GM21367 (cell line): ENCODE data around the gene KCNH4.

Experiments used
- ATAC-seq: cut with Tn5 transposase; IDR thresholded peaks from one replicate; pipeline ENCODE4 v1.9.1; 2021; ENCODE audit not compliant: unreplicated experiment

Gene KCNH4

DNA sequence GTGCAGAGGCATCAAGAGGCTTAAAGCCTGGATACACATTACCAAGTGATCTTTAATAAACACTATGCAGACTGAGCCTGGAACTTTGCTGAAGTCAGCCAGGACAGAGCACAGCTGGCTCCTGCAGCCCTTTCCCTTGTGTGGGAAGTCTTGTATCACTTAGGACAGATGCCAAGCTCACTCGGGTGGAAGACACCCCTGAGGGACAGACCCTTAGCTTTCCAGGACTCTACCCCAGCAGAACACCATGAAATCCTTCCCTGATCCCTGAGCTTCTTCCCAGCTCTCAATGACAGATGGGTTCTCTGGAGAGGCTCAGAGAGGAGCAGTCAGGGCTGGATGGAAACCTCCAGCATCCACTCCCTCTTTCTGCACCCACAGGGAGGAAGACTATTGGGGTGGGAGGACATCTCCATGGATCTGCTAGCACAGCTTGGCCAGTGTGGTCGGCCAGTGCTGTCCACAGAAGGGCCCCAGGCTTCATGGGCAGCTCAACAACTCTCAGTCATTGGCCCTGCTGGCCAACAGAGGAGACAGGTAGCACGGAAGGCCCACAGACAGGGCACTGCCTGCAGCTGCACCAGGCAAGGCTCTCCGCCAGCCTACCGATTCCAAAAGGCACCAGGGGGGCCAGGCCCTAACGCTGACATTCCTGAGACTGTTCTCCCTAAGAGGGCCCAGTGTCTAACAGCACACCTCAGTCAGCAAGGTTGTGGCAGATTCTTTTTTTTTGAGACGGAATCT lies 42.0 kb downstream of the KCNH4 start:
- no peak for ATAC-seq

DNA sequence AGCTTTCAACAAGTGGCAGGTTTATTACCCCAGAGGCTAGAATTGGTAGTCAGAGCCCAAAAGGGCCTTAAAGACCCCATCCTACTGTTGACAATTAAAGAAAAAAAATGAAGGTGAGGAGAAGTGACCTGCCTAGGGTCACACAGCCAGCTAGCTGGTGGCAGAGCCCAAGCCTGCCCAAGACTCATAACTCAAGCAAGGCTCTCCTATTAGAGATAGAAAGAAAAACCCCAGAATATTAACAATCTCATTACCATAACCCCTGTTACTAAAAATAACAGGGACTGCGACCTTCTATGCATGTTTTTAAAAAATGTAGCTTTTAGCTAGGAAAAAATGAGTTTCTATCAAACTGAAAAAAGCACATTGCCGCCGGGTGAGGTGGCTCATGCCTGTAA lies 44.3 kb downstream of the KCNH4 start:
- ATAC-seq = no peak

DNA sequence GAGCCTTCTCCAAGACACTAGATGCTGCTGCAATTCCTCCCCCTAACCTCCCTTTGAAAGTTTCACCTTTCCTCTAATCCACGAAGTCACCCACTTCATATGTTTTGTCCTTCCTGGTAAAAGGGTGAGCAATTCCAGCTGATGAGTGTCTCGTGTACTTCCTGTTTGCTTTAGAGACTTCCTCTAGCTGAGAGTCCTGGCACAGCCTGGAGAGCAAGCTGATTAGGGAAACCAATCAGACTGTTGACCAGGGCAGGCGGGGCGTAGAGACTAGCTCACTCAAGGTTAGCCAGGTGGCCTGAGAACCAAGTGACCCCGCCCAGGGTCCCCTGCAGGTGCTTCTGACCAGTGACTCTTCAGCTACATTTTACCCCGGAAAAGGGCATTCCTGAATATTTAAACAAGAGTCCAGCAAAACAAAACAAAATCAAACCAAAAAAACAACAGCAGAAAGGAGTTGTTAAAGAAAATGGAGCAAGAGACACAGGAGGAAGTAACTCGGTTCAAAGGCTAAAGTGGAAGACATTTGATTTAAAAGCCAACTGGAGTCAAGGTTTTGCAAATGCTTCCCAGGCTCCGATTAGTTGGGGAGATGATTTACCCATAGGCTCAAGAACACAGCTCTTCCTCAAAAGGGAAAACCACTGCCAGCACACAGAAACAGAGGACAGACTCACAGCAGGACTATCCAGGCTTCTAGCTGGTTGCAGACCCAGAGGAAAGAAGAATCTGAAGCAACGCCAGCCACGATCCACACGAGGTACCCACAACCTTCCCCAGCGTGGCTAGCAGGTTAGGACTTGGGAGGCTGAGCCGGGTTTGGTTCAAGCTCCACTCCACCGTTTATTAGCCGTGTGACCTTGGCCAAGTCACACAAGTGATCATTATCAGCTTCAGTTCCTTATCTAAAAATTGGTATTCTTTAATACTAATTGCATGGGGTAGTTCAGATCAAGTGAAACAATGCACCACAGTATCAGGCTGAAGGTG lies 45.0 kb downstream of the KCNH4 start:
- ATAC-seq = no peak

DNA sequence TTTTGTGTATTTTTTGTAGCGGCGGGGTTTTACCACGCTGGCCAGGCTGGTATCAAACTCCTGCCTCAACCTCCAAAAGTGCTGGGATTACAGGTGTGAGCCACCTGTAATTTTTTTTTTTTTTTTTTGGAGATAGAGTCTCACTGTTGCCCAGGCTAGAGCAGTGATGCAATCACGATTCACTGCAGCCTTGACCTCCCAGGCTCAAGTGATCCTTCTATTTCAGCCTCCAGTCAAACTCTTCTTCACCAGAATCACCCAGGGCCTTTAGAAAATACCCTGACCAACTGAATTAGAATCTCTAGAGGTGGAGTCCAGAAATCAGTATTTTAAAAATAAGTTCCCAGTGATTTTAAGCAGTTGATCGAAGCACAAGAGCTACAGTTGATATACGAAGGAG lies 45.8 kb downstream of the KCNH4 start:
- no peak for ATAC-seq

DNA sequence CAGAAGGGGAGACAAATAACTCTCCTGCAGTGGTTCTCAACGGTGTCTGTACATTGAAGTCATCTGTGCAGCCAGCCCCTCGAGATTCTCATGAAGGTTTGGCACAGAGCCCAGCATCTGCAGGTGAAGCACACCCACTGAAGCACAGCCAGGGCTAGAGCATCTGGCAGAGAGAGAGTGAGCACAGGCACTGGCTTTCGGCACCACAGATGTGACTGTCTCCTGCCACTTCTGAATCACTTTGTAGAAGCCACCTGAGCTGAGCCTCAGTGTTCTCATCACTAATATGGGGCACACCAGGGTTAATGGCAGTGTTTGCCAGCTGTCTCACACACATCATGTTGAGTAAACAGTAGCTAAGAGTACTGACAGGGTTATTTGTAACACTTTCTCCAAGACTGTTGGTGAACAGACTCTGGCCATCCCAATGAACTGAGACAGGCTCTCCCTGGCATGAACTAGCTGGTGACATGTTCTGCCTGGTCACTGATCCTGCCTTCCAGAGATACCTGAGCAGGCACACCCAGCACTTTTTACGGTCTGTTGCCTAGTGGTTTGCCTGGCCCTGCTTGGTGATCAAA lies 47.4 kb downstream of the KCNH4 start:
- ATAC-seq = no peak

DNA sequence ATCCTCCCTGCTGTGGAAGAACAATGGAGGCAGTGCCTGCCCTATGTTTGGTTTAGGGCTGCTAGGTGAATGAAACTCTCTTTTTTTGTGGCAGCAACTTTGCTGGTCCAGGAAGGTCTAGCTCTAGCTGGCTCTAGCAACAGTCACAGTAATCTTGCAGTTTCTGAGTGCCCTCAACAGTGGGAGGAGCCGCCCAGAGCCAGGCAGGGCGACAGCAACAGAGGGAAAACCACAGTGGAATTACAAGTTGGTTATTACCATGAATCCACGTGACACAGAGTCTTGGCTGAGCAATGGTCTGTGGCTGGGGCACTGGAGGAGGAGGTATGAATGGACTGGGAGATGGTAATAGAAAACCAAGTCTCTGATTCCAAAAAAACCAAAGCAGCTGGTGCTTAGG lies 48.0 kb downstream of the KCNH4 start:
- ATAC-seq = no peak

DNA sequence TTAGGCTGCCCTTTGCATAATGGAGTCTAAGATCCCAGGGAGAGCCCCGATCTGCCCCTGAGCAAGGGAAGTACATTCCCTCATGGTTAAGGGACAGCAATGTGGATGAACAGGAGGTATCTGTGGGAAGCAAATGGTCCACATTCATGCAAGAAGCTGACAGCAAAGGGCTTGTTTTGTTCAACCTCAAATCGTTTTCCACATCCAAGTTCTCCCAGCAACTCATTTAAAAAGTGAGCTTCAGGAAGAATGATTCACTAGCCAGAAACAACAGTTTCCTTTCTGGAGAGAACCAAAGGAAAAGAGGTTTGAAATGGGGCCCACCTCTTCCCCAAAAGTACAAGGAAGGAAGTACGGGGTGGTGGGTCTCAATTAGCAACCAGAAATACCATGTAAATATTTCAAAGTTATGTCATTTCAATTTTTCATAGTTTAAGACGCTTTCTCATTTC lies 48.9 kb downstream of the KCNH4 start:
- ATAC-seq = no peak

DNA sequence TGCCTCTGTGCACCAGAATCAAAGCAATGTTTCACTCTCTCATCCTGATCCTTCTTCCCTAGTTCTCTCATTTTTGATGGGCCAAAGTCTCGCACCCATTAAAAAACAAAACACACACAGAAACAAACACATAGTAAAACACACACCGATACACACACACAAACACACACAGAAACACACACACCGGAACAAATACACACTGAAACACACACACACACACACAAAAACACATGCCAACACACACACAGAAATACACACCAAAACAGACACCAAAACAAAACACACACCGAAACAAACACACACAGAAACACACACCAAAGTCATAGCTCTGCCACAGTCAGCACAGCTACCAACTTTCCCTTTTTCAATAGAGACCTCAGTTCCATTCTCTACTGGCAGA lies 49.7 kb downstream of the KCNH4 start:
- ATAC-seq = no peak

DNA sequence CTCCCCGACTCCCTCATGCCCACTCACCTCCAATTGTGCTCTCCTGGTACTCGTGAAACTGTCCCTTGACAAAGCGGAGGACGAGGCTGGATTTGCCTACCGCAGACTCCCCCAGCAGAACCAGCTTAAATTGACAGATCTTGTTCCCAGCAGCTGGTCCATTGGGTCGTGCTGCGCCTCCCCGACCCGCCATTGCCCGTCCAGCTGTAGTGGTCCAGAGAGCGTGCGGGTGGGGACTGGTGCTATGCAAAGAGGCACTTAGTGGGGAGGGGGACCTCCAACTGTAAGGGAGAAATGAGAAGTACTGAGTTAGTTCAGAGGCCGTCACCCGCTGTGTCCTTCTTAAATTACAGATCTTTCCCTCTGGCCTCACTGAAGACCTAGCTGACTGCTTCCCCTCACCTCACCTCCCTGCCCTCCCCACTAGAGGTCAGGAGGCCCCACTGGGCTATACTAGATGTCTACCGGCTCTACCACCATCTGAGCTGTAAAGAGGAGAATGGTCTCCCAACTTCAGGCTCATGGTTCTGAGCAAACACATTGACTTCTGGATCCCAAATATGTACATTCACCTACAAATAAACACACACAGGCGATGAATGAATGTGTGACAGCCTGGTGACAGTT lies 50.5 kb downstream of the KCNH4 start:
- ATAC-seq = no peak

DNA sequence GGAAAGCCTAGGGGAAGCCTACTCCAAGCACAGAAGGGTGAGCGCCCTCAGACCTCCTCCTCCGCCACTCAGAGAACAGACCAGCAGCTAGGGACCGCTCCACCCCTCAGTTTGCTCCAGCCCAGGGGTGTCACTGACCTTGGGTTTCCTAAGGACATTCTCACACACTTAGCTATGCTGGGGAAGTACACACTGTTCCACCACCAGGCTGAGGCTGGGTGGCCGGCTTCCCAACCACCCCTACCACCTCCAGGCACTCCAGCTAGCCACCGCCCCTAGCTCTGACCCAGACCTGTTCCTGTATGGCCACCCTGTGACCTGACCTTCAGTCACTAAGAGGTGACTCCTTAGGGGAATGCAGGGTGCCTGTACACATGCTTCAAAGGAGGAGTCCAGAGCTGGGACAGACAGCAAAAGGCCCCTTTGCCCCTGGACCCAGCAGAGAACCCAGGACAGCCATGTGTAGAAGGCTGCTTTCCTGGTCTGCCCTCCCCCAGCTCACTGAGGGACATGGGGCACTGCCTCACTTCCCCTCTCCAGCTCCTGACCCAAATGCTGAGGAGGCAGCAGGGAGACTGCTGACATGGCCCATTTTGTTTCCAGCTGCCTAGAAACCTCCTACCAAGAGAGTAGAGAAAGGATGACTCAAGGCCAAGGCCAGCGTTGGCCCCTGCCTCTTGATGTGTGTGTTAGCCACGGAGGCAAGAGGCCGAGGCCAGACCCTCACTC lies 51.7 kb downstream of the KCNH4 start:
- no peak for ATAC-seq

DNA sequence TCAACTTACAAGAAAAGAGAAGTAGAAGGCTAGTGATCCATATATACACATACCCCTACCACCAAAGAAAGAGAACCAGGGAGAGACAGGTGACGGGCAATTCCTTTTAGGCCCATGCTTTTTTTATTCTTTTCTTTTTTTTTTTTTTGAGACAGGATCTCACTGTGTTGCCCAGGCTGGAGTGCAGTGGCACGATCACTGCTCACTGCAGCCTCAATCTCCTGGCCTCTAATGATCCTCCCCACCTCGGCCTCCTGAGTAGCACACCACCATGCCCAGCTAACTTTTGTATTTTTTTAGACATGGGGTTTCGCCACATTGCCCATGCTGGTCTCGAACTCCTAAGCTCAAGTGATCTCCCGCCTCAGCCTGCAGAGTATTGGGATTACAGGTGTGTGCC lies 53.5 kb downstream of the KCNH4 start:
- no peak for ATAC-seq

DNA sequence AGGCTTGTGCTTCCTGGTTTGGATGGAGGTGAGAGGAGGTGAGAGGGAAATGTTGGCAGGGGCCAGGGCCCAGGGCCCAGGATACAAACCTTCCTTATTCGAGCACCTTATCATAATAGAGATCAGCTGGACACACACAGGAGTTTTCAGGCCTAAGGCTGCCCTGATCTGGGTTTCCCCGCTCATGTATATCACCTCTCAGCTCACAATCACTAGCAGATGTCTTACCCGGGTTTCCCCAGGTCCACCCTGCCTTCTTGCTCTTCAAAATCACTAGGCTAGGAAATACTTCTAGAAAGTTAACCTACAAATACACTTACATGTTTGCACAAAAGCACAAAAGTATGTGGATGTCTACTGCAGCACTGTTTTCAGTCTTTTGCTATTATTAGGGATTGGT lies 54.1 kb downstream of the KCNH4 start:
- ATAC-seq = no peak

DNA sequence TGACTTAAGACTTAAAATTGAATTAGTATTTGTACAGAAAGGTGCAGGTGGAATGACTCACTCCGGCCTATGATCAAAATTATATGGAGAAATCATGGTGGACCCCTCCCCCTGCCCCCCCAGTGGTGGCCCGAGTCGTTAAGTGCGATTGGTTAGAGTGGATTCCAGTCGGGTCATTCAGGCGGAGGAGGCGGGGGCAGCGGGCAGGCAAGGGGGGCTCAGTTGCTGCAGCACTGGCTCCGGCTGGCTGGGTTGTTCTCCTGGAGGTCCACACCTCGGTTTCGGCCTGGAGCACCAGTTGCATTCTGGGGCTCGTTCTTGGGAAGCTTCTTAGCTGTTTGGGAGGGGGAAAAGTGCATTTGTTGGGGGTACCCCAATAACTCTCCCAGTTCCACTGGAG lies 55.4 kb downstream of the KCNH4 start:
- no peak for ATAC-seq

DNA sequence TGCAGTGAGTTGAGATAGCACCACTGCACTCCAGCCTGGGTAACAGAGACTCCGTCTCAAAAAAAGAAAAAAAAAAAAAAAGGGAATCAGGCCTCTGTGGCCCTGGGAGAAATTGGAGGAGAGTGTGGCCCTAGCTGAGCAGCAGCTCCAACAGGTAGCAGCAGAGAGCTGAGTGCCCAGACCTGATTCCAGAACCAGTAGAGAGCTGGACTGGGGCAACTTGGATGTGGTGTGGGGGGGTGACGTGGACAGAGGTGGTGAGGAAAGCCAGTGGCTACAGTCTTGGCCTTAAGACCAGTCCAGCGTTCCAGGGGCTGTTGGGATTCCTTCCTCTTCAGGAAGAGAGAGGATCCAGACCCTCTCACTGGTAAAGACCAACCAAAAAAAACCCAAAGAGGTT lies 56.7 kb downstream of the KCNH4 start:
- no peak for ATAC-seq

DNA sequence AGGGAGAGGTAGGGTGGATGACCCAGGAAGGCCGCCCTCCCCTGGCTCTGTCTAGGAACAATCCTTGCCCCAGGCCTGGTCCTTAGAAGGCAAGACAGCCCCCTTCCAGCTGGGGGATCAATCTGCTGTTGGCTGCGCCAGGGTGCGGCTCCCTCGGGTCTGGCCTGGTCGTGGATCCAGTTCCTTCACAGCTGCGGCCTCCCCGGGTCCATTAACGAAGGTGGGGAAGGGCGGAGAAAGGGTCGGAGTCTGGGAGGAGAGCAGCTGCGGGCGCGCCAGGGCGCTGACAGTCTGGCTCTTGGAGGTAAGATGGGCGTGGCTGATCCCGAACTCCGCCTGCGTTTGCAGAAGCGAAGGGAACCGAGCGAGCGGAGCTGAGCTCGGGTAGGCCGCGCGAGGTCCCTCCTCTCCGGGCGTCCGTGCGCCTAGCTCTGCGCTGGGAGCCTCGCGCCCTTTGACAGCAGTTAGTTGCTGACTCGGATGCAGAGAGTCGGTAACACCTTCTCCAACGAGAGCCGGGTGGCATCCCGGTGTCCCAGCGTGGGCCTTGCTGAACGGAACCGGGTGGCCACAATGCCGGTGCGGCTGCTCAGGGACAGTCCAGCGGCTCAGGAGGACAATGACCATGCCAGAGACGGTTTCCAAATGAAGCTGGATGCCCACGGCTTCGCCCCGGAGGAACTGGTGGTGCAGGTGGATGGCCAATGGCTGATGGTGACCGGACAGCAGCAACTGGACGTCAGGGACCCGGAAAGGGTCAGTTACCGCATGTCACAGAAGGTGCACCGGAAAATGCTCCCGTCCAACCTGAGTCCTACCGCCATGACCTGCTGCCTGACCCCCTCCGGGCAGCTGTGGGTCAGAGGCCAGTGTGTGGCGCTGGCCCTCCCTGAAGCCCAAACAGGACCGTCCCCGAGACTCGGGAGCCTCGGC lies 58.3 kb downstream of the KCNH4 start, which contains the start of gene HSPB9:
Gene HSPB9, plus strand, starts transcription at position 434 of the 933 bp plus-strand sequence. Its CDS starts 47 bp downstream, at position 481.
- ATAC-seq = no peak

DNA sequence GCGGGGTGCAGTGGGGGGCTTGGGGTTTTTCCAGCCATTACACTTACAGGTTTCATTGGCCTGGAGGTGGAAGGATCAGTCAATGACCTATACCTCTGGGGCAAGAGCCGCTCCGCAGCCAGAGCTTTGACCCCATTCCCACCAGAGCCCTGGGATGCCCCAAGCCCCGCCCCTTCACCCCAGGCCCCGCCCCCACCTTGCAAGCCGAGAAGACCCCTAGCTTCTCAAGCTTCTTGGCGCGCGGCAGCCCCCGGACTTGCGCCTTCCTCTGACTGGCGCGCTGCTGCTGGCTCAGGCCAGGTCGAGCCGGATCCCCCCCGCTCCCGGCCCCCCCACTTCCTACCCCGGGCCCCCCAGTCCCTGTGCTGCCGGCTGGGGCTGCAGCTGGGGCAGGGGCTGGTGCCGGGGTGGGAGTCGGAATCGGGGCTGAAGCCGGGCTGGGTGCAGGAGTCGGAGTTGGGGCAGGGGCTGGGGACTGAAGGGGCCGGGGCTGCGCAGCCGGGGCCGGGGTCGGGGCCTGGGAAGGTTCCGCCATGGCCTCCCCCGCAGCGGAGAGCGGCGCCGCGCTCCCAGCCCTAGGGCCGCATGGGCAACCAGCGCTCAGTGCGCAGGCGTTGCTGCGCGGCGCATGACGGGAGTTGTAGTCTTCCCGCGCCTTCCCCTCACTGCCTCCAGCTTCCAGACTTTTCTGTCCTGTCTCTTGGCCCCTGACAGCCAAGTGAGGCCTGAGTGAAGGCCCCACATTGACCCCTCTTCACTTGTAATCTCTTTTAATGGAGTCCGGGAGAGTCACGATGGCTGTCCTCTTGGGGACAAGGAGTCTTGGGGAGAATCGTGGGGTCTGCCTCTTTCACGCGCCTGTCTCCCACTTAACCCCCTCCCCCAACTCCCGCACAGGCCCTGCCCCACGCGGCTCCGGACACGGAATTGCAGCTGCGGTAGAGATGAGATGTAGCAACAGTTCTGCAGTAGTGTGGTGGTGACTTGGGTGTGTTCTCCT lies 59.9 kb downstream of the KCNH4 start, which contains the start of gene KAT2A:
Gene KAT2A, minus strand, starts transcription at position 598 of the 1,000 bp plus-strand sequence. Its CDS starts 63 bp downstream, at position 535.
- peak; percentile 60 for ATAC-seq

DNA sequence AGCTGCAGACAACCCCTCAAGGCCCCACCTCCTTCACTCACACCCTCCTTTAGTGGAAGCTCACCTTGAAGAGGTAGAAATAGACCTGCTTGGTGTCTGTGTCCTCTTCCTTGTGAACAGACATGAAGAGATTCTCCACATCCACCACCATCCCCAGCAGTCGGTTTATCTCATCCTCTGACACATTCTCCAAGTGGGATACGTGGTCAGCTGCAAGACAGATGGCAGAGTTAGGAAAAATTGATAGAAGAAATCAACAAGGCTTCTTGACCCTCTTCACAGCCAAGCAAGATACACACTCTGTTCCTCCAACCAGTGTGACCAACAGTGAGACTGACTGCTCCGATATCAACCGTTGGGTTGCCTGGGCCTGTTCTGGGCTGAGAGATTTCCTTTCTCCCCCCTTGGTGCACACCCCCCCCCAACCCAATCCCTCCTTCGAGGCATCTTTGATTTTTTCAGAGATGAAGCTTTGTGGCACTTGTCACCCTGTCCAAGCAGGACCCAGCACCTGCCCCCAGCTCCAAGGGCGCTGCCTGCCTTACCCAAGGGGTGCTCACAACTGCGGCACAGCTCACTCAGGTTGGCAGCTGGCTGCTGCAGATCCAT lies 60.7 kb downstream of the KCNH4 start:
- ATAC-seq = no peak

DNA sequence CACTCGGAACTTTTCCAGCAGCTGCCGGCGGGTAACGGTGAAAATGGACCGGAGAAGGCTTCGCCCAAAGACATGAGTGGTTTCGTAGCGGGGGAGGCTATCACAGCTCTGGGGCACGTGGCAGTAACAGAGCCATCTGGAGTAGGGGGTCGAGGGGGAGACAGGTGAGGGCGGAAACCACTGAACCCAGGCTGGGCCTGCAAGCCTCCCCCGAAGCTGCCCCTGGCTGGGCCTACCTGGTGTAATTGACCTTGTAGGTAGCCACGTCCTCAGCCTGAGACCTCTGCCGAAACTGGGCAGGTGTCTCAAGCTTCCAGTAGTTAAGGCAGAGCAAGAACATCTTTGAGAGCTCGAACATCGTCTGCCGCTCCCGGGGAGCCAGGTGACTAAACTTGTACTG lies 61.6 kb downstream of the KCNH4 start:
- ATAC-seq = no peak
